HG02840 (cell line): ENCODE data around the gene TLE6.
"Not testable (repeated sequence)": the region's sequence is repeated elsewhere in the genome, so short reads cannot be mapped to it uniquely, and the experiment has no call there.

ENCODE experiments used
- ATAC-seq: cut with Tn5 transposase; IDR thresholded peaks from one replicate; pipeline ENCODE4 v1.9.1; 2021; ENCODE audit warnings: mild to moderate bottlenecking, moderate library complexity, moderate number of reproducible peaks; ENCODE audit not compliant: unreplicated experiment, low FRiP score

The TLE6 gene

DNA sequence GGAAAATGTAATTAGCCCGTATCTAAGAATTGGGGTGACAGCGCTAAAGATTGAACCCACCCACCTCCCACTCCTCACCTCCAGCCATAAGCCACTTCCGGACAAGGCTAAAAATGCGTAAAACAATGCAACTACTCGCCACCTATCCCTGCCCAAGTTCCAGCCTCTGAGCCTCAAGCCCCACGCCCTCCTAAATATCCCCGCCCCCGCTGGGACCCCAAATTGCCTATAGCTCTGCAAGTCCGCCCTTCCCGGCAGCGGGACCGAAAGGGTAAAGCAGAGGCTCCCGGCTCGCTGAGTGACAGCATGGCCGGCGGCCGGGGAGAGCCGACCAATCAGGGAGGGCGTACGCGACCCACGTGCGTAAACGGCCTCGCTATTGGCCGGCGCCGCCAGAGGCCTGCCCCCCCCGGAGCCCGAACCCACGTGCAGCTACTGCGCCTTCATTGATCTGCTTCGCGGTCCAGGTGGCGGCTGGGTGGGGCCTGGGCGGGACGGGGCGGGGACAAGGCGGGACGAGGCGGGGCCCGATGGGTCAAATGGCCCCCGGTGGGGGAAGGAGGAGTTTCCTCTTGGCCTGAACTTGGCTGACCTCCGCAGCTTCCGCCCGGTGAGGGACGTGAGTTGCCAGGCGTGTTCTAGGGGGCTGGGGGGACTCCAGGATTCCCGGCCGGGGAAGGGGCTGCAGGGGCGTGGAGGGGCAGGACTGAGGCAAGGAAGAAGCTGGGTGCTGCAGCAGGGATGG, at the start of gene TLE6:
Gene TLE6 (plus strand): TSS at position 564 of the 745 bp plus-strand sequence. CDS start 670 bp downstream, outside the sequence.
- peak; percentile 90 for ATAC-seq

DNA sequence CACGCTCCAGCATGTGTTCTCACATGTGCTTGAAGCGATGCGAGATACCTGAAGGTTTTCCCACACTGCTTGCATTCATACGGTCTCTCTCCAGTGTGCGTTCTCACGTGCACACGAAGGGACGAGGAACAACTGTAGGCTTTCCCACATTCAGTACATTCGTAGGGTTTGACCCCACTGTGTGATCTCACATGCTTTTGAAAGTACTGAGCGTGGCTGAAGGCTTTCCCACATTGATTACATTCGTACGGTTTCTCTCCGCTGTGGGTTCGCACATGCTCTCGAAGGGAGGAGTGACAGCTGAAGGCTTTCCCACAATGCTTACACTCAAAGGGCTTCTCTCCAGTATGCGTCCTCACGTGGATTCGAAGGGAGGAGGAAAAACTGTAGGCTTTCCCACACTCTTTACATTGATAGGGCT, 43.9 kb upstream of the TLE6 start:
- no peak for ATAC-seq

DNA sequence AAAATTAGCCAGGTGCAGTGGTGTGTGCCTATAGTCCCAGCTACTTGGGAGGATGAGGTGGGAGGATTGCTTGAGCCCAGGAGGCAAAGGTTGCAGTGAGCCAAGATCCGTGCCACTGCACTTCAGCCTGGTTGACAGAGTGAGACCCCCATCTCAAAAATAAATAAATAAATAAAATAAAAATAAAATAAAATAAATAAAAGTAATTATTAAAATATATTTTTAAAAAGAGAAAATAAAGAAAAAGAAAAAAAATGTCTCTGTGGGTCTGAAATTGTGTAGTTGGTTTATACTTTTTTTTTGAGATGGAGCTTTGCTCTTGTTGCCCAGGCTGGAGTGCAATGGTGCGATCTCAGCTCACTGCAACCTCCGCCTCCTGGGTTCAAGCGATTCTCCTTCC, 41.5 kb upstream of the TLE6 start:
- not testable (repeated sequence) for ATAC-seq

DNA sequence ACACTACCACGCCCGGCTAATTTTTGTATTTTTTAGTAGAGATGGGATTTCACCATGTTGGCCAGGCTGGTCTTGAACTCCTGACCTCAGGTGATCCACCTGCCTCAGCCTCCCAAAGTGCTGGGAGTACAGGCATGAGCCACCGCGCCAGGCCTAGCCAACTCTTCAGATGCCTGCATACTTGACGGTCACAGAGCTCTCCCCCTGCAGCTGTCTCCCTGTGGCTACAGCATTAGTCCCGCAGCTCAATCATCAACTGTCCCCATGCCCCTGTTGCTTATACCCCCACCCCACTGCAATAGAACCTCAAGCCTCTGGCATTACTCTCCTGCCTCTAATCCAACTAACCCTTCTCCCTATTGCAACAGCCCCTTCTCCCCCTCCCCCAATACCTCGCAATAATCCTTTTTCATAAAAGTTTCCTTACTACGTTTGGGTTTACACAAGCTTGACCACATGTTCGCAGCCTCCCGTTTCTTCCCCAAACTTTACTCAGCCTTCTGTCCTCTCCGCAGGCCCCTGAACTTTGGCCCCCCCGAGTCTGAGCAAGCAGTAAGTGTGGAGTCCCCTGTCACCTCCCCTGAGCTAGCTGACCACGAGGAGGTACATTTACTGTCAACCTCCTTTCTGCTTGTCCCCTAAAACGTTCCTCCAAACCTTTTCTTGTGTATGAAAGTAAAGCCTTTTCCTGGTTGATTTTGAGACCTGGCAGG, 34.3 kb upstream of the TLE6 start:
- no peak for ATAC-seq

DNA sequence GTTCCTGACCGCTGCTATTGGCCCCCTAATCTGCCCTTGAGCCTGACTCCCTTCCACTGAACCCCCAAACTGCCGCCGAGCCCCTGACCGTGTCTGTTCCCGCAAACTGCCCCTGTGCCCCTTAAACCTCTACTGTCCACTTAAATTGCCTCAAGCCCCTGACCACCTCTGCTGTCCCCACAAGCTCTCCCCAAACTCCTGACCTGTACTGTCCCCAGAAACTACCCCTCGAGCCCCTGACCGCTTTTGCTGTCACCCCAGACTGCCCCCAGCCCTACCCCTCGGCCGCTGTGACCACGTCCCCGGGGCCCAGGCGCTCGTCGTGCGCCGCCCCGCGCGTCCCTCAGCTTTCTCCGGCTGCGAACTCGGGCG, 33.0 kb upstream of the TLE6 start:
- no peak for ATAC-seq

DNA sequence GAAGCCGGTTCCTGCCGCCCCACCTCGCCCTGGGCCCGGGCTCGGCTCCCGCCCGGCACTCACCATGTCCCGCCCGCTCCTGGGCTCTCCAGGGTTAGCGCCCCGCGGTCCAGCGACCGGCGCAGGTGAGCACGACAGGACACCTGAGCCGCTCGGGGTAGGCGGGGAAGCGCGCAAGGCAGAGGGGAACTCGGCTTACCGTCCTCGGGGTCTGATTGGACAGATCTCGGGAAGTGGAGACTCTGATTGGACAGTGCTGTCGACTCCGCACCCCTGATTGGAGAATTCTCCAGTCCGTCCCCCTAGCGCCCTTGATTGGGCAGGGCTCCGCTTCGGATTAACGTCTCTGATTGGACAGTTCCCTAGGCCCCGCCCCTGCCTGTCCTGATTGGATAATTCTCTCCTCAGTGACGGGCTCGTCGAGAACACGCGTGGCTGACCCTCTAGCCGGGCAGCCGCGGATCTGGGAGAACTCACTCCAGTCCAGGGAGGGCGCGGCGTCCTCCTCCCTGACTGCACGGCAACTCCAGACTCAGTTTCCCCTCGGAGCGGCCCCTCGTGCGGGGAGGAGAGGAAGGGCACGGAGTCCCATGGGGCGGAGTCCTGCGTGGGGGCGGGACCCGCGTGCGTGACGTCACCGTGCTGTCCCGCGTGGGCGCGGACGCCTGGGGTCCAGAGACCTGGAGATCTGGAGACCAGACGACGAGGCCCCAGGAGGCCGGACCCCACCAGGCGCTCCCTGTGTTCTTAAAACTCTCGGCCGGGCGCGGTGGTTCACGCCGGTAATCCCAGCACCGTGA, 32.4 kb upstream of the TLE6 start, which contains the start of gene ZNF77:
Gene ZNF77 (minus strand): TSS at position 197 of the 800 bp plus-strand sequence. CDS start 131 bp downstream, at position 66.
- ATAC-seq, result peak; percentile 95

DNA sequence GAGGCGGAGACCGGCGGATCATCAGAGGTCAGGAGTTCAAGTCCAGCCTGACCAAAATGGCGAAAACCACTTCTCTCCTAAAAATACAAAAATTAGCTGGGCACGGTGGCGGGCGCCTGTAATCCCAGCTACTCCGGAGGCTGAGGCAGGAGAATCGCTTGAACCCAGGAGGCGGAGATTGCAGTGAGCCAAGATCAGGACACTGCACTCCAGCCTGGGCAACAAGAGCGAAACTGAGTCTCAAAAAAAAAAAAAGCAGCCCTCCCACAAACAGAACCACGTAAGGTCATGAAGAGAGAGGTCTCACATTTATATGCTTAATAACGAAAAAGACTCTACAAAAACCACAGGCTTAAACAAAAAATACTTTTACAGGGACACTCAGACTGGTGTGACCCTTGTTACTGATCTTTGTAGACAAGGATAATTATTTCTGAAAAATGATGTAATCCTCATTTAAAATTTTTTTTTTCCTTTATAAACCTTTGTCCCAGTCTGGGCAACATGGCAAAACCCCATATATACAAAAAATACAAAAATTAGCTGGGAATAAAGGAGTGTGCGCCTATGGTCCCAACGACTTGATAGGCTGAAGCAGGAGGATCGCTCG, 31.7 kb upstream of the TLE6 start:
- no peak for ATAC-seq

DNA sequence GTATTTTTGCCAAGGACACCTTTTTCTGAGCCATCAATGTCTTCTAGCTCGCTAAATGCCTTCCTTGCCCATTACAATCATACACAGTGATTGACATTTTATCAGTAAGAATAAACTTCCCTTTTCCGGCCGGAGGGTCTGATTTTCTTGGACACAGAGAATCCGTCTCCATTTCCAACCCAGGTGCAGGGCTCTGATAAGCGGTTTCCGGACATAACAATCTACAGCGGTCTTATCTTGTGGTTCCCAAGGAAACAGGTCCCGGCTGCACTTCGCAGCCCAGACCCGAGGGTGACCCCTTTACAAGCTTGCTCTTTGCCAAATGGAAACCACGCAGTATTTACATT, 27.5 kb upstream of the TLE6 start:
- no peak for ATAC-seq

DNA sequence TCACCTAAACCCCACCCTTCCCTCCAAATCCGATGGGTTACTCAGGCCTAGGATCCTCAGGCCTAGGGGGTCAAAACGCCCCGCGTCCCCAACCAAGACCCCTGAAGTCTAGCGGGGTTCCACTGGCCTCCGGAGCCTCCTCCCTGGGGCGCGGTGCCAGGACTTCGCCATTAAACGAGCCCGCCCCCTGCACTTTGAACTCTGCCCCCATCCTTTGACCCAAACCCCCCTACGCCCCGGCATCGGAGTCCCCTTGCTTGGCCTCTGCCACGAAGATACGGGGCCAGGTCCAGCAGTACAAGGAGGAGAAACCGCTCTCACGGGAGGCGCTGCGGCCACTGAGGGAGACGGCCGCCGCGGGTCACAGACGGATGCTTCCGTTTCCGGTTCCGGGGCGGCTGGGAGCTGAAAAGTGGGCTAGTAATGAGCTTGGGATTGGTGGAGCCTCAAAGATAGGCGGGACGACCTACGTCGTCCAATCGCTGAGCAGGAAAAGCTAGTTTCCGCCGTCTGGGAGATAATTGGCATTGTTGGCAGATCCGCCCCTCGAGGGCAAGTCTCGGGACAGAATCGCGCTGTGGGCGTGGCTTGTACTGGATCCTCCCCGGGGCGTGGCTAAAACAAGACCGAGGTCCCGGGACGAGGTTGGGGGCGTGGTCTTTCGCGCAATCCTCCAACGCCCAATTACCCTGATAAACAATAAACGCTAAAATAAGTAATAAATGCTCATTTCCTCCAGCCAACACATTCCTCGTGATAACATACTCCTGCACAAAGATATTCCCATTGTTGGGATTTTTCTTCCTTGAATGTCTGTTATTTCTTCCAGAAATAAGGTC, 26.9 kb upstream of the TLE6 start:
- ATAC-seq, result peak; percentile 98

DNA sequence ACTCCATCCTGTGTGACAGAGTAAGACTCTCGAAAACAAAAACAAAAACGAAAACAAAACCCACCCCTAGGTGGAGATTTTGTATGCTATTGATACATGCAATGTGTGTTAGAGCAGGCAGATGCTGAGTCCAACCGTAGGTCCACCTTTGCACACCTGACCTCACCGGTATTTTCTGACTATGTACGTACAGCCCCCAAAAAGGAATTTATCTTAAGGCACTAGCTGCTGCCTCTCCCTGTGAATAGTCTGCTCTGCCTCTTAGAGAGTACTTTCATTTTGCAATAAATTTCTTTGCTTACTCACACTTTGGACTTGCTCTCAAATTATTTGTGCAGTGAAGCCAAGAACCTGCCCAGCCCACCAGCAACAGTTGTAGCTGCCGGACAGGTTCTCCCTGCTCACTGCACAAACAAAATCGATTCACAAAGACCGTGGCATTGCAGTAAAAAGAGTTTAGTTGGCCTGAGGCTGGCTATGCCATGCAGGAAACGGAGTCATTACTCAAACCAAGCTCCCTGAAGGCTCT, 24.3 kb upstream of the TLE6 start:
- ATAC-seq, result no peak

DNA sequence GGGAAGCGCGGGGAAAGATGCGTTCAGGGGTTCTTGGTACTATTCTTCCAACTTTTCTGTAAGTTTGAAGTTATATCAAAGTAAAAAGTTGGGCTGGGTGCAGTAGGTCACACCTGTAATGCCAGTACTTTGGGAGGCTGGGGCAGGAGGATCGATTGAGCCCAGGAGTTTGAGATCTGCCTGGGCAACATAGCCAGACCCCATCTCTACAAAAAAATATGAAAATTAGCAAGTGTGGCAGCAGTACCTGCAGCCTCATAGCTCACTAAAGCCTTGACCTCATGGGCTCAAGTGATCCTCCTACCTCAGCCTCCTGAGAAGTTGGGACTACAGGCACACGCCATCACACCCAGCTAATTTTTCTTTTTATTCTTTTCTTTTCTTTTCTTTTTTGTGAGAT, 20.2 kb upstream of the TLE6 start:
- ATAC-seq, result no peak

DNA sequence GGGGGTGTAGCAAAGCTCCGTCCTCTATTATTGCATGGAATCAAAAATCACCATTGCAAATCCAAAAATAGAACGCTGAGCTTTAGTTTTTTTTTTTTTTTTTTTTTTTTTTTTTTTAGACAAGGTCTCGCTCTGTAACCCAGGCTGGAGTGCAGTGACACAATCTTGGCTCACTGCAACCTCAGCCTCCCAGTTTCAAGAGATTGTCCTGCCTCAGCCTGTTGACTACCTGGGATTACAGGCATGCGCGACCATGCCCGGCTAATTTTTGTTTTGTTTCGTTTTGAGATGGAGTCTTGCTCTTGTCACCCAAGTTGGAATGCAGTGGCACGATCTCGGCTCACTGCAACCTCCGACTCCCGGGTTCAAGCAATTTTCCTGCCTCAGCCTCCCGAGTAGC, 17.2 kb upstream of the TLE6 start:
- no peak for ATAC-seq

DNA sequence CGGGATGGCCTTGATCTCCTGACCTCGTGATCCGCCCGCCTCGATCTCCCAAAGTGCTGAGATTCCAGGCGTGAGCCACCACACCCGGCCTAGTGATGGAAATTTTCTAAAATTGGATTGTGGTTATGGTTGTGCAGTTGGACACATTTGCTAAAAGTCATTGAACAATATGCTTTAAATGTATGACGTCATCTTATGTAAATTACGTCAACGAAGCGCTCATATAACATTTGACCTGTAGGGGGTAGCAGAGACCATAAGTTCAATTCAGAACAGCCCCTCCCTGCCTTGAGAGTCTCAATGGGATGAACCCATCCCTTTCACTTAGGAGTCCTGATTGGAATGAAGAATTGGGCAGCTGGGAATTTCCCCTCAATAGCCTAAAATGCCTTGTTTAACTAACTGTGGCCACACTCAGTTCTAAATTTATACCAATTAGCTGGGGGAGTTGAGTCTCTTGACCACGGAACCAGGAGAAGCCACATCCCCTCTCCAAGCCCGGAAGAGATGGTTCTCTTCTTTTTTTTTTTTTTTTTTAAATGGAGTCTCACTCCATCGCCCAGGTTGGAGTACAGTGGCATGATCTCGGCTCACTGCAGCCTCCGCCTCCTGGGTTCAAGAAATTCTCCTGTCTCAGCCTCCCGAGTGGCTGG, 15.2 kb upstream of the TLE6 start:
- no peak for ATAC-seq

DNA sequence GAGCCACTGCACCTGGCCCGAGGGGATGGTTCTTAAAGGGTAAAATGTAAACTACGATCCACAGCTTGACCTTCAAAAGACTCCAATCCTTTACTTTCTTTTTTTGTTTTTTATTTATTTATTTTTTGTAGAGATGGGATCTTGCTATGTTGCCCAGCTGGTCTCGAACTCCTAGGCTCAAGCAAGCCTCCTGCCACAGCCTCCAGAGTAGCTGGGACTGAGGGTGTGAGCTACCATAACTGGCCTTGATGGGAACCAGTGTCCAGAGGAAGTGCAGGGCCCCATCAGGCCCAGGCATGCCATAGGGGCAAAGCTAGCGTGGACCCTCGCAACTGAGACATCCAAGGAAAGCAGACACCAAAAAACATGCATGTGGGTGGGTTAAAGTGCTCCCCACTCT, 14.2 kb upstream of the TLE6 start:
- ATAC-seq, result no peak

DNA sequence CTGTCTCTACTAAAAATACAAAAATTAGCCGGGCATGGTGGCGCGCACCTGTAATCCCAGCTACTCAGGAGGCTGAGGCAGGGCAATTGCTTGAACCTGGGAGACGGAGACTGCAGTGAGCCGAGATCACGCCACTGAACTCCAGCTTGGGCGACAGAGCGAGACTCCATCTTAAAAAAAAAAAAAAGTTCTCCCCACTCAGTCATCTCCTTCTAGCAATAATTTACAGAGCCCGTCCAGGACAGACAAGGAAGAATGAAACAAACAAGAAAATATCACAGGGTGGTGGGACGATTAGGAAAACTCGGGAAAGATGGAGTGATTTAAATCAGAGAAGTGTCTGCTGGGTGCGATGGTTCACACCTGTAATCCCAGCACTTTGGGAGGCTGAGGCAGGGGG, 13.7 kb upstream of the TLE6 start:
- ATAC-seq, result not testable (repeated sequence)

DNA sequence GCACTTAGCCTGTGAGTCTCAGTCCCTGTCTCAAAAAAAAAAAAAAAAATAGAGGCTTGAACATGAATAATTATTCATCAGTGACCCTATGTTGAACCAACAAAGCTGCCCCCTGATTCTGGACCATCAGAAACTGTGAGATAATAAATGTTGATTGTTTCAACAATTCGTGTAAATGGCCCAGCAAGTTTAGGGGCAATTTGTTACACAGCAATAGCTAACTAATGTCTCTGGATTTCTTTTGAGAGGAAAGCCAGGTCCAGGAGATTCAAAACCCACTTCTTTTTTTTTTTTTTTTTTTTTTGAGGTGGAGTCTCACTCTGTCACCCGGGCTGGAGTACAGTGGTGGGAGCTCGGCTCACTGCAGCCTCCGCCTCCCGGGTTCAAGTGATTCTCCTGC, 12.5 kb upstream of the TLE6 start:
- ATAC-seq, result no peak

DNA sequence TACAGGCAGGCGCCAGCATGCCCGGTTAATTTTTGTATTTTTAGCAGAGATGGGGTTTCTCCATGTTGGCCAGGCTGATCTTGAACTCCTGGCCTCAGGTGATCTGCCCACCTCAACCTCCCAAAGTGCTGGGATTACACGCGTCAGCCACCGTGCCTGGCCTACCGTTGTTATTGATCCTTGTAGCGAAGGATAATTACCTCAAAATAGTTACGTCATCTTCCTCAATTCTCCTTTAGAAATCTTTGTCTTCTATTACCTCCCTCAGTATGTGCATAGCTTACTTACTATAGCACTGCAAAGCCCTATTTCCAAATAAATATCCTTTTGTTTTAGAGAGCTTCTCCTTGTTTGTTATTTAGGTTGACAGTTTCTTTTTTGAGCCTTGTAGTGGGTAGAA, 9.4 kb upstream of the TLE6 start:
- ATAC-seq, result no peak

DNA sequence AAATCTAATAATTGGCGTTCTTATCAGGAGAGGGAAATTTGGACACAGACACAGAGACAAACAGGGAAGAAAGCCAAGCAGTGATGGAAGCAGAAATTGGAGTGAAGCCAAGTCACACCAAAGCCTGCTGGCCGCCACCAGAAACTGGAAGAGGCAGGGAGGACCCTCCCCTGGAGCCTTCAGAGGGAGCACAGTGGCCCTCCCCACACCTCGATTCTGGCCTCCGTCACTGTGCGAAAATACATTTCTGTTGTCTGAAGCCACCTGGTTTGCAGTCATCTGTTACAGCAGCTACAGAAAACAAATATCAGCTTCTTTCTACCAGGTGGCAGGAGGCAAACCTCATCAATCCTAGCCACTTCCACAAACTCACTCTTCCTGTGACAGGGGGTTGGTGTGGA, 8.3 kb upstream of the TLE6 start:
- no peak for ATAC-seq

DNA sequence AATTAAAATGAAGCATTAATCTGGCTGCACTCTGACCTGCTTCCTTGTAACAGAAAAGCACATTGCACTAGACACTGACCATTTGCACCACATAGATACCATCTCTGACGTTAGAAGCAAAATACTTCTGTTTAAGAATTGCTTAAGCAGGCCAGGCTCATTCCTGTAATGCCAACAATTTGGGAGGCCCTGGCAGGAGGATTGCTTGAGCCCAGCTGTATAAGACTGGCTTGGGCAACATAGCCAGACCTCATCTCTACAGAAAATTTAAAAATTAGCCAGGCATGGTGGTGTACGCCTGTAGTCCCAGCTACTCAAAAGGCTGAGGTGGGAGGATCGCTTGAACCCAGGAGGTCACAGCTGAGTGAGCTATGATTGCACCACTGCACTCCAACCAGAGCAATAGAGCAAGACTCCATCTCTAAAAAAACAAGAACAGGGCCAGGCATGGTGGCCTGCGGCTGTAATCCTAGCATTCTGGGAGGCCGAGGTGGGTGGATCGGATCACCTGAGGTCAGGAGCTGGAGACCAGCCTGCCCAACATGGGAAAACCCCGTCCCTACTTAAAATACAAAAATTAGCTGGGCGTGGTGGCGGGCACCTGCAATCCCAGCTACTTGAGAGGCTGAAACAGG, 7.0 kb upstream of the TLE6 start:
- ATAC-seq, result no peak
